Panc1 (cell line): ENCODE measurements around the gene WDFY1. TPM values are rescaled to one million over a fixed set of nuclear protein-coding genes. Genes with fewer than 3 reads are reported as not detected.
A peak's percentile ranks its signal among the peaks of the same experiment; 100 is the strongest.

ENCODE experiments used
- ATAC-seq: fragments of 200-7000 bp; cut with Tn5 transposase; 2 replicates; pipeline ENCODE4 v1.9.1; 2020; ENCODE audit warnings: mild to moderate bottlenecking, moderate library complexity
- BruUV-seq: library from RNA; stranded (reverse); fragments of 400-500 nt; replicated peaks from 2 replicates; lab custom pipeline; 2021; lab: Mats Ljungman, UMichigan
- CTCF ChIA-PET: fragments of 300-600 bp; sonication (Branson Sonifier 250); formaldehyde crosslinking; loops from one replicate; lab custom pipeline; 2022; ENCODE audit warnings: antibody characterized with exemption; lab: Charles Lee
- POLR2A ChIA-PET: fragments of 300-600 bp; sonication (Branson Sonifier 250); formaldehyde crosslinking; loops from one replicate; lab custom pipeline; 2022; ENCODE audit warnings: antibody characterized with exemption; lab: Charles Lee
- DNase-seq: peaks from one replicate; pipeline ENCODE4 v3.0.0-alpha.2; 2010; ENCODE audit warnings: low read depth, low spot score
- H3K27ac ChIP-seq: 2 replicates; pipeline ENCODE4 v1.5.1; 2011; ENCODE audit warnings: mild to moderate bottlenecking, low read length, inconsistent platforms
- H3K27me3 ChIP-seq: fragments of 200-500 bp; sonication (Bioruptor generic); 2 replicates; pipeline ENCODE4 v1.6.0; 2014; ENCODE audit warnings: low read length, inconsistent platforms; ENCODE audit not compliant: control insufficient read depth, insufficient read depth
- H3K36me3 ChIP-seq: fragments of 200-500 bp; sonication (Bioruptor generic); 2 replicates; pipeline ENCODE4 v1.5.1; 2014; ENCODE audit warnings: inconsistent platforms, mild to moderate bottlenecking, low read length, moderate library complexity; ENCODE audit not compliant: control insufficient read depth, insufficient read depth
- H3K4me1 ChIP-seq: 2 replicates; pipeline ENCODE4 v1.5.1; 2011; ENCODE audit warnings: inconsistent platforms, mild to moderate bottlenecking, low read length, moderate library complexity; ENCODE audit not compliant: control insufficient read depth, insufficient read depth
- H3K4me3 ChIP-seq, 2 experiments: 2 replicates each; pipeline ENCODE4 v1.5.1; 2011 to 2012; ENCODE audit warnings: low read depth in 2 of 2, low read length in 2 of 2, mild to moderate bottlenecking in 2 of 2, inconsistent platforms in 1 of 2, moderate library complexity in 1 of 2
- H3K9me3 ChIP-seq: fragments of 200-500 bp; sonication (Bioruptor generic); 2 replicates; pipeline ENCODE4 v1.5.1; 2014; ENCODE audit warnings: low read depth, mild to moderate bottlenecking, inconsistent platforms, low read length, moderate library complexity; ENCODE audit not compliant: control insufficient read depth, insufficient read depth
- POLR2AphosphoS5 ChIP-seq: IDR thresholded peaks from 2 replicates; pipeline ENCODE4 v1.6.1; 2012; ENCODE audit warnings: mild to moderate bottlenecking, low read depth, low read length, moderate library complexity
- SIN3A ChIP-seq: IDR thresholded peaks from 2 replicates; pipeline ENCODE4 v1.6.1; 2012; ENCODE audit warnings: low read depth, mild to moderate bottlenecking, low read length, moderate library complexity, borderline replicate concordance; ENCODE audit not compliant: insufficient read depth
- TCF7L2 ChIP-seq: IDR thresholded peaks from 2 replicates; pipeline ENCODE4 v1.6.1; 2011; ENCODE audit warnings: mild to moderate bottlenecking, low read depth, low read length, inconsistent platforms
- in situ Hi-C: cut with HindIII; loops from 2 replicates; pipeline ENCODE4 v1.10.0; 2016; ENCODE audit warnings: low sequenced_read_pairs, low pct_unique_long_range_greater_than_20kb
- intact Hi-C: fragments of 100-400 bp; cut with micrococcal nuclease; formaldehyde crosslinking; loops from one replicate; pipeline ENCODE4 v1.10.0; 2022; ENCODE audit not compliant: unreplicated experiment
- total RNA-seq: library from RNA; stranded (reverse); gene quantifications from one replicate; pipeline ENCODE4 v1.2.1, GENCODE V29; 2021; ENCODE audit not compliant: unreplicated experiment
- TF ChIP-seq, protein P1 (sequence below), 2 experiments: IDR thresholded peaks; 2 replicates each; pipeline ENCODE4 v1.6.1; 2011 to 2012; ENCODE audit warnings: low read depth in 2 of 2, control low read depth in 1 of 2, low read length in 1 of 2, mild to moderate bottlenecking in 1 of 2, moderate library complexity in 1 of 2; ENCODE audit not compliant: insufficient read depth in 1 of 2
- TF ChIP-seq, protein P2 (sequence below): fragments of 450-650 bp; IDR thresholded peaks from 2 replicates; pipeline ENCODE4 v1.5.1; 2017; ENCODE audit warnings: mild to moderate bottlenecking

The WDFY1 gene
- total RNA-seq, 1 experiment from 2014 or later: 48.5 TPM

DNA sequence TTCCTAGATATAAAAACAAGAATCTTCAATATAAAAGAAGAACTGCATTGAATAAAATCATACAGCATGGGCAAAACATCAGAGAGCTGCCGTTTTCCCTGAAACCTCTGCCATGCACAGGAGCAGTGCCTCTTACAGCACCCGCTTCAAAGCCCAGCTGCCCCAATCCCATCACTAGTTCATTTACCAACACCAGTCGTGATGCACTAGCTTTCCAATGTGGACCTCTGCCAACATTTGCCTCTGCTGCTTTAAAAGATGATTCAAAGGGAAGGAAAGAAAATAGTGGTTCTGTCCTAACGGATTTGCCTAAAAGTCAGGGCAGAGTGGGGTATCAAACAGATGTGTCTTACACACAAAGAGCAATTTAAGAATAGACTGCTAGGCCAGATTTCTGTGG, 64.3 kb downstream of the WDFY1 start:
- Histone ChIP-seq H3K27ac (no peak overlapping the region), H3K27me3 (no peaks in the 10 kb centered on the region), H3K9me3 (no peaks in the 10 kb centered on the region), H3K36me3 (peaks cover 9% of the 10 kb centered on the region), H3K4me1 (no peaks in the 10 kb centered on the region), H3K4me3 (no peak overlapping the region)
- ATAC-seq (no peak), DNase-seq (no peak)
- in situ Hi-C loops (no loop called here), intact Hi-C loops (no loop called here)
- TF ChIP-seq, protein P1, sequence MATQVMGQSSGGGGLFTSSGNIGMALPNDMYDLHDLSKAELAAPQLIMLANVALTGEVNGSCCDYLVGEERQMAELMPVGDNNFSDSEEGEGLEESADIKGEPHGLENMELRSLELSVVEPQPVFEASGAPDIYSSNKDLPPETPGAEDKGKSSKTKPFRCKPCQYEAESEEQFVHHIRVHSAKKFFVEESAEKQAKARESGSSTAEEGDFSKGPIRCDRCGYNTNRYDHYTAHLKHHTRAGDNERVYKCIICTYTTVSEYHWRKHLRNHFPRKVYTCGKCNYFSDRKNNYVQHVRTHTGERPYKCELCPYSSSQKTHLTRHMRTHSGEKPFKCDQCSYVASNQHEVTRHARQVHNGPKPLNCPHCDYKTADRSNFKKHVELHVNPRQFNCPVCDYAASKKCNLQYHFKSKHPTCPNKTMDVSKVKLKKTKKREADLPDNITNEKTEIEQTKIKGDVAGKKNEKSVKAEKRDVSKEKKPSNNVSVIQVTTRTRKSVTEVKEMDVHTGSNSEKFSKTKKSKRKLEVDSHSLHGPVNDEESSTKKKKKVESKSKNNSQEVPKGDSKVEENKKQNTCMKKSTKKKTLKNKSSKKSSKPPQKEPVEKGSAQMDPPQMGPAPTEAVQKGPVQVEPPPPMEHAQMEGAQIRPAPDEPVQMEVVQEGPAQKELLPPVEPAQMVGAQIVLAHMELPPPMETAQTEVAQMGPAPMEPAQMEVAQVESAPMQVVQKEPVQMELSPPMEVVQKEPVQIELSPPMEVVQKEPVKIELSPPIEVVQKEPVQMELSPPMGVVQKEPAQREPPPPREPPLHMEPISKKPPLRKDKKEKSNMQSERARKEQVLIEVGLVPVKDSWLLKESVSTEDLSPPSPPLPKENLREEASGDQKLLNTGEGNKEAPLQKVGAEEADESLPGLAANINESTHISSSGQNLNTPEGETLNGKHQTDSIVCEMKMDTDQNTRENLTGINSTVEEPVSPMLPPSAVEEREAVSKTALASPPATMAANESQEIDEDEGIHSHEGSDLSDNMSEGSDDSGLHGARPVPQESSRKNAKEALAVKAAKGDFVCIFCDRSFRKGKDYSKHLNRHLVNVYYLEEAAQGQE (IDR thresholded peaks at IDR 0.05; ENCODE audit: insufficient read depth in 1 of 2, low read depth in 2 of 2, low read length in 1 of 2): no peak
- no peak for TF ChIP-seq TCF7L2
- TF ChIP-seq POLR2AphosphoS5: no peak
- no peak for TF ChIP-seq SIN3A
- TF ChIP-seq, protein P2, sequence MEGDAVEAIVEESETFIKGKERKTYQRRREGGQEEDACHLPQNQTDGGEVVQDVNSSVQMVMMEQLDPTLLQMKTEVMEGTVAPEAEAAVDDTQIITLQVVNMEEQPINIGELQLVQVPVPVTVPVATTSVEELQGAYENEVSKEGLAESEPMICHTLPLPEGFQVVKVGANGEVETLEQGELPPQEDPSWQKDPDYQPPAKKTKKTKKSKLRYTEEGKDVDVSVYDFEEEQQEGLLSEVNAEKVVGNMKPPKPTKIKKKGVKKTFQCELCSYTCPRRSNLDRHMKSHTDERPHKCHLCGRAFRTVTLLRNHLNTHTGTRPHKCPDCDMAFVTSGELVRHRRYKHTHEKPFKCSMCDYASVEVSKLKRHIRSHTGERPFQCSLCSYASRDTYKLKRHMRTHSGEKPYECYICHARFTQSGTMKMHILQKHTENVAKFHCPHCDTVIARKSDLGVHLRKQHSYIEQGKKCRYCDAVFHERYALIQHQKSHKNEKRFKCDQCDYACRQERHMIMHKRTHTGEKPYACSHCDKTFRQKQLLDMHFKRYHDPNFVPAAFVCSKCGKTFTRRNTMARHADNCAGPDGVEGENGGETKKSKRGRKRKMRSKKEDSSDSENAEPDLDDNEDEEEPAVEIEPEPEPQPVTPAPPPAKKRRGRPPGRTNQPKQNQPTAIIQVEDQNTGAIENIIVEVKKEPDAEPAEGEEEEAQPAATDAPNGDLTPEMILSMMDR: no peak
- BruUV-seq: no TSS peak
- CTCF ChIA-PET: no interaction called here
- POLR2A ChIA-PET: interaction anchor here (0.7 kb wide), 1 partner anchor 90 kb away, joined by 4 read pairs; no protein-coding TSS in a partner anchor

DNA sequence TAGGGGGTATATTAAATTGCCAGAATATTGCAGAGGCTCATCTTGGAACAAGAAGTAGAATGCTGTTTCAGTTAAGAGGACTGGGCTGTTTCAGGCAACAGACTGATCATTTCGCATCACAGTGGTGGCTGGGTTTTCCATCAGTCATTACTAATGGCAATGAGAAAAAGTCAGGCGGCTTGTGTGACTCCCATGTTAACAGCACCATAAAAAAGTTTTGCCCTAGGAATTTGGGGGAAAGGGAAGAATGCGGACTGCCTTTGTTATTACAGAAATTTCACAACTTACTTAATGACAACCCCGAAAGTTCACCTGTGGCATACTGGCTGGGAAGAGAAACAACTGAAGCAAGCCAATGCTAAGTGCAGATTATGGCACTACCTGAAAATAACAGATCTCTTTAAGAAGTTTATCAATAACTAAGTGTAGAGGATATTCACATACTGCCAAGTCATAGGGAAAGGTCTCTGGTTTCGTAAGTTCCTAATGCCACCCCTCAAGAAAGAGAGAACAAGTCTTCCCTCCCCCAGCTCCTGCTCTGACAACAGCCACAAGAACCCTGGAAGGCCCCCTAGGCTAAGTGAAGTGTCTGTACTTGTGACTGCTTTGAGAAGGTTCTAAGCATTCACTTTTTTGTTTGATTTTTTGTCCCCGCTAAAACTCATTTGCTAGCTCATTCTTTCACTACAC, 67.3 kb downstream of the WDFY1 start:
- ChIA-PET CTCF (no interaction called here), POLR2A (no interaction called here)
- TF ChIP-seq, protein P1 (IDR thresholded peaks at IDR 0.05; ENCODE audit: insufficient read depth in 1 of 2, low read depth in 2 of 2, low read length in 1 of 2): no peak
- TF ChIP-seq SIN3A (no peak), TCF7L2 (no peak), POLR2AphosphoS5 (no peak)
- TF ChIP-seq, protein P2: no peak
- H3K27me3 ChIP-seq: no peaks in the 10 kb centered on the region
- ATAC-seq: no peak
- in situ Hi-C loops (no loop called here), intact Hi-C loops (no loop called here)
- H3K4me3 ChIP-seq: no peak overlapping the region
- no peaks in the 10 kb centered on the region for H3K4me1 ChIP-seq
- H3K27ac ChIP-seq: no peak overlapping the region
- no peaks in the 10 kb centered on the region for H3K9me3 ChIP-seq
- H3K36me3 ChIP-seq: peaks cover 10% of the 10 kb centered on the region
- TSS peak; percentile 46 for BruUV-seq
- DNase-seq: no peak
